Measurements from ENCODE around the gene SOX5.
"Not testable (repeated sequence)": the region's sequence is repeated elsewhere in the genome, so short reads cannot be mapped to it uniquely, and the experiment has no call there.

SOX5 gene

DNA sequence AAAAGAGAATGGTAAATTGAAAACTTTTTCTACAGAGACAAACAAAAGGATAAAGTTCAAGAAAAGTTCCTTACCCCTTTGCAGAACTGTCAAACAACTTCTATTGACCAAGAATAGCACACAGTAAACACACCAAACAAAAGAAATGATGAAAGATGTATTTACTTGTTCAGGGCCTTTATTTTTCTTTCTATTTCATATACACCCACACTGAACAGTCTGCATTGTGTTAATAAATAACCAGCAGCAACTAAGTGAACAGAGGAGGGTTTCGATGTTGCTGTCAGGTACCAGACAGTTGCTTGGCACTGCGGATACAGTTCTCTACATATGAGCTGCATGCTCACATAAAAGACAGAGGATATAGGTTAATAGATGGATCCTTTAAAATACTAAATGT lies 122.1 kb downstream of the SOX5 start:
- DNase-seq: no peak

DNA sequence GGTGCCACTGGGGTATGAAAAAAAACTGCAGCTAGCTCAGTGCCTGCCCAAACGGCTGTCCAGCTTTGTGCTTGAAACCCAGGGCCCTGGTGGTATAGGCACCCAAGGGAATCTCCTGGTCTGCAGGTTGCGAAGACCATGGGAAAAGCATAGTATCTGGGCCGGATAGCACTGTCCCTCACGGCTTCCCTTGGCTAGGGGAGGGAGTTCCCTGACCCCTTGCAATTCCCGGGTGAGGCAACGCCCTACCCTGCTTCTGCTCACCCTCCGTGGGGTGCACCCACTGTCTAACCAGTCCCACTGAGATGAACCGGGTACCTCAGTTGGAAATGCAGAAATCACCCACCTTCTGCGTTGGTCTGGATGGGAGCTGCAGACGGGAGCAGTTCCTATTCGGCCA lies 124.3 kb downstream of the SOX5 start:
- DNase-seq: not testable (repeated sequence)

DNA sequence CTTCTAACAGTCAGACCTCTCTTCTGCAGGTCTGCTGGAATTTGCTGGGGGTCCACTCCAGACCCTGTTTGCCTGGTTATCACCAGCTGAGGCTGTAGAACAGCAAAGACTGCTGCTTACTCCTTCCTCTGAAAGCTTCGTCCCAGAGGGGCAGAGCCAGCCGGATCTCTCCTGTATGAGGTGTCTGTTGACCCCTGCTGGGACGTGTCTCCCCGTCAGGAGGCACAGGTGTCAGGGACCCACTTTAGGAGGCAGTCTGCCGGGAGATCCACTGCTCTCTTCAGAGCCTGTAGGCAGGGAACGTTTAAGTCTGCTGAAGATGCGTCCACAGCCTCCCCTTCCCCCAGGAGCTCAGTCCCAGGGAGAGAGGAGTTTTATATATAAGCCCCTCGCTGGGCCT lies 125.1 kb downstream of the SOX5 start:
- DNase-seq: no peak

DNA sequence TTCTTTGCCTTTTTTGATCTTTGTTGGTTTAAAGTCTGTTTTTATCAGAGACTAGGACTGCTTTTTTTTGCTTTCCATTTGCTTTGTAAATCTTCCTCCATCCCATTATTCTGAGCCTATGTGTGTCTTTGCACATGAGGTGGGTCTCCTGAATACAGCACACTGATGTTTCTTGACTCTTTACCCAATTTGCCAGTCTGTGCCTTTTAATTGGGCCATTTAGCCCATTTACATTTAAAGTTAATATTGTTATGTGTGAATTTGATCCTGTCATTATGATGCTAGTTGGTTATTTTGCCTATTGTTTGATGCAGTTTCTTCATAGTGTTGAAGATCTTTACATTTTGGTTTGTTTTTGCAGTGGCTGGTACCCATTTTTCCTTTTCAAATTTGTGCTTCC lies 126.6 kb downstream of the SOX5 start:
- DNase-seq: not testable (repeated sequence)

DNA sequence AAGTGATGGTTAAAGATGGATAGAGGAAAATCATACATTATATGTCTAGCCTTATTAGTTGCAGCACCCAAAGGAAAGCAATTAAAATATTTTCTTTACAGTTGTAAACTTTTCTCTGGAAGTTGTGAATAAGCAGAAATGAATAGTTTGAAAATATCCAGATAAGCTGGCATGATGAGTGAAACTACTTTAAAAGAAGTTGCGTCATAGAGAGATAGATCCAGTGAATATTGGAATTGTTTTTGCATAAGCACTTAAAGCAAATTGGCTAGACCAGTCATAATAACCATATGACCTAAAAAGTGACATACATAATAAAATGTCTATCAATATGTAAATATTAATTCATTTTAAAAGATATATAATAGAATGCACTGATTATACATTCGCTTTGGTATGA lies 132.1 kb downstream of the SOX5 start:
- no peak for DNase-seq

DNA sequence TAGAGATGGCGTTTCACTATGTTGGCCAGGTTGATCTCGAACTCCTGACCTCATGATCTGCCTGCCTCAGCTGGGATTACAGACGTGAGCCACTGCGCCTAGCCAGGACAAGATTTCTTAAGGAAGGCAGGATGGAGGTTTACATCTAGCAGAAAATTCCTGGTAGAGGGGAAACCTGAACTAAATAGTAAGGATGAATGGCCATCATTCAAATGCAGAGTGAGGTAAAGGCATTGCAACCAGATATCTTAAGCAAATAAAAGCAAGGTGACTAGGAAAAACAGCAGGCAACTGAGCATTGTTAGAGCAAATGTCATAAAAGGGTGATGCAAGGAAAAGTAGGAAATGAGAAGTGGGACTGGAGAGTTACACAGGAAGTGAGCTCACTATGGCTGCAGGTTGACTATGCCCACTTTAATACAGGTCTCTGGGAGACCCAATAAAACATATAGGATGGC lies 133.0 kb downstream of the SOX5 start:
- DNase-seq: no peak

DNA sequence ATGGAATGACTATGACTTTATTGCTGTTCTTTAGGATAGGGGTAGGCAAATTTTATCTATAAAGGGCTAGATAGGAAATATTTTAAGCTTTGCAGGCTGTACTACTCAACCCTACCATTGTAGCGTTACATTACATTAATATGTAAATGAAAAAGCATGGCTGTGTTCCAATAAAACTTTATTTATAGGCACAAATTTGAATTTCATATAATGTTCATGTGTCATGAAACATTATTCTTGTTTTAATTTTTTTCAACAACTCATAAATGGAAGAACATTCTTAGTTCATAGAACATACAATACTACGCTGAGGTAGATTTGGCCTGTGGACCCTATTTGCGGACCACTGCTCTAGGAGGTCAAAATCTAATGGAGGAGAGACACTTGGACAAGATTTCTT lies 133.7 kb downstream of the SOX5 start:
- no peak for DNase-seq

DNA sequence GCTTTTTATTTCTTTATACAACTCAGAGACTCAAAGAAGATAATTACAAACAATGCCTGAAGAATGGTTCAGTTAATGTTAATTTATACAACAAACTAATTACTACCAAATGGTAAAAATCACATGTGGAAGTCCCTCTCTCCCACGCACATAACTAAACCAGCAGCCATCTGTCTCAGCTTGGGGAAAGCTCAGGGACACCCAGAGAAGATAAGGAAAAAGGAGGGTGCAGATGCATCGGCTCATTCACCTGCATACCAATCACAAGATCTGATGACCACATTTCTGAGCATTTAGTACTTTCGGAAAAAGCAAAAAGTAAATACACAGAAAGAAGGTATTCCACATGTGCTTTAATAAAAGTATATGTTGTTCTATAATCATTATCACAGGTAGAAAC lies 136.3 kb downstream of the SOX5 start:
- no peak for DNase-seq

DNA sequence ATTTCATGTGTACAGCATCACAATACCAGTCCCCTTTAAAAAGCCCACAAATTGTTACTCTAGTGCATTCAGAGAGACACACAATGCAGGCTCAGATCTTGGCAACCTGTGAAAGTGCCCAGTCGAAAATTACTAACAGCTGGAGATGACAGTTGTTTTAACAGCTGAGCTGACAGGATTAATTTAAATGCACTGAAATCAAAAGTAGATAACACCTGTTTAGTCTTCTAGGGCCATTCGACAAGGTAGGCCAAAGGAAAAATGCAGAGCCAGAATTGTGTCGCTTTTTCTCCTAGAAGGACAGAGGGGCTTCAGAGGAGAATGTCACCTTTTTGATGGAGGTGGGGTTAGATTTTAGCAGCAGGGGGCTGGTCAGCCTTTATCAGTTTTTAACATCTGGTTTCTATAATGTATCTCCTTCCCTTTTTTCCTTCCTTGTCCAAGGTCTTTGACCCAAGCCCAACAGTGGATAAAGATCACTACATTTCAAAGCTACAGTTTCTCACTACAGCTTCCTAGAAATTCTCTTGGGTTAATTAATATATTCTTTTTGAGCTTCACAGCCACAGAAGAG lies 139.1 kb downstream of the SOX5 start:
- no peak for DNase-seq

DNA sequence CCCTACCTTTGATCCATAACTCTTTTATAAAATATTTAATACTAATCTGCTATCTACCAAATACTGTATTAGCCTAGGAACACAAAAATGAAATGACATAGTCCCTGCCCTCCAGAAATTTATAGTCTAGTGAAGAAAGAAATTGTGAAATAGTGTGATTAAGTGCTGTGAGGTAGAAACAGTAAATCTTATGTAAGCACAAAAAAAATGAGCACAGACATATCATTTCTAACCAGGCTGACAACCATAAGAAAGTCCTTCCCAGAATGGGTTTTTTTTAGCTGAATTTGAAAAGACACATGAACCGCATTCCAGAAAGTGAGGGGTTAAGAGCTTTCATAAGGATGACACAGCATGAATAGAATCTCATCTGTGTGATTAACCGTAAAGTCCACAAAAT lies 145.9 kb downstream of the SOX5 start:
- DNase-seq: no peak

DNA sequence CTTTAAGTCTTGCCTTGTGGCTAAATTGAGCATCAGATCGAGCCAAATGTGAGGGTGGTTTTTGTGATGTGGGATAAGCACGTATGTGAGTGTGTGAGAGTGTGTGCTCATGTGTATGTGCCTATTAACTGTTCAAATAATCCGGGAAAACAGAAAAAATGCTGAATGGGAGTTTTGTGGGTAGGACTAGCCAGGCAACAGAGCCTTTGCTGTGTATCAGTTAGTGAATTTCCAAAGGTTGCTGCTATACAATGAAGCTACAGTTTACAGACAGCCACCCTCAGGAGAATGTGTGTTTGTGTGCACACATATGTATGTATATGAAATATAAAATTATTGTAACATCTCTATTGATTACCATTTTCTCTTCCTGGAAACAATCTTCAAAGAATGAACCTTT lies 154.0 kb downstream of the SOX5 start:
- no peak for DNase-seq

DNA sequence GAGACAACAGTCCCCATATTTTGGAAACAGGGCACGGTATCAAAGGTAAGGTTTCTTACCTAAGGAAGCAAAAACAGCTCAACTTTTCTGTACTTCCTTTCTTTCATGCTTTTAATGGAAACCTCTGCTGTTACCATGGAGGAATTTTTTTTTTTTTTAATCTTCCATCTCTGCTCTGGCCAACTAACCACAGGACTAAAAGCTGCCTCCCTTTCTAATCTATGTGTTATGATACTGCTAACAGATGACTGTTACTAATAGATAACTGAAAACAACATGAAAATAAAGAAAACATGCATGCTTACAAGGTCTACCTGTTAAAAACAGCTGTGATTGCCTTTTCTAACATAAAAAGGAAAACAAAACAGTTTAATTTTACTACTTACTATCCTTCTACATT lies 168.4 kb downstream of the SOX5 start:
- DNase-seq: no peak

DNA sequence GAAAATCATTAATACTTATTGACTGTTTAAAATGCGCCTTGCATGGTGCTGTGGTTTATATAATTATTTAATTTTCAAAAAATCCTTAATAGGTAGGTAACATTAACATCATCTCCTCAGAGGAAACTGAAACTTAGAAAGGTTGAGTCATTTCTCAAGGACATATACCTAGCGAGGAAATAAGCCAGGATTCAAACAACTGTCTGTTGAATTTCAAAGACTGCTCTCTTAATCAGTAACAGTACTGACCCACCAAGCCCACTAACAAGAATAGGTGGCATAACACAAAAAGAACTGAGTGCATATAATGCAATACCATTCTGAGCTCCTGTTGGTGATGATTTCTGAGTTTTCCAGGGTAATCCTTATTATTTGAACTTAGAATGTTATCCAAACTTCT lies 174.3 kb downstream of the SOX5 start:
- no peak for DNase-seq

DNA sequence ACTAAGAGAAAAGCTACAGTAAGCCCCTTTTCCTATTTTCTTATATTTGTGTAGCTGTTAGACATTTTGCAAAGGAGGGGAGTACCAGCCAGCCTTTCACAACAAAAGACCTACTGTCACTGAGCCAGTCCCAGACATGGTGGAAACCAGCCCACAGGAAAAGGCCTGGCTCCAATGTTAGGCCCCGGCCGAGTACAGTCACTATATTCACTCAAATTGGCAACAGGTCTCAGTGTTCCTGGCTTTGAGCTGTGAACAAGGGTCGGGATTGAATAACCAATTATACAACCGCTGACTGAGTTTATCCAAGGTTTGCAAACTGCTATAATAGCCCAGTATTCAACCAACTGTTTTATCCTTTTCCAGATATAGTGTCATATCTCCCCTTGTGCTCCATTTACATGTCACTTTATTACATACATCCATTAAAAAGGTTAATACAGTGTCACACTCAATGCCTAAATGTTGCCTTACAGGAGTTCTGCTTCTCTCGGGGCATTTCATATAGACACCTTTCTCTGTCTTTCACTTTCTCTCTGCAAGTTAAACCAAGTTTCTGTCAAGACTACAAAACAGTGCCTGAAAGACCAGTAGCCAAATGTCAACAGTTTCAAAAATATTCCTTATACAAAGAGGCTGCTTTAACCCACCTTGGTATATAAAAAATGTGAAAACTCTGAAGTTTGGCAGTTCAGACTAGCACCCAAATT lies 178.1 kb downstream of the SOX5 start:
- DNase-seq: no peak

DNA sequence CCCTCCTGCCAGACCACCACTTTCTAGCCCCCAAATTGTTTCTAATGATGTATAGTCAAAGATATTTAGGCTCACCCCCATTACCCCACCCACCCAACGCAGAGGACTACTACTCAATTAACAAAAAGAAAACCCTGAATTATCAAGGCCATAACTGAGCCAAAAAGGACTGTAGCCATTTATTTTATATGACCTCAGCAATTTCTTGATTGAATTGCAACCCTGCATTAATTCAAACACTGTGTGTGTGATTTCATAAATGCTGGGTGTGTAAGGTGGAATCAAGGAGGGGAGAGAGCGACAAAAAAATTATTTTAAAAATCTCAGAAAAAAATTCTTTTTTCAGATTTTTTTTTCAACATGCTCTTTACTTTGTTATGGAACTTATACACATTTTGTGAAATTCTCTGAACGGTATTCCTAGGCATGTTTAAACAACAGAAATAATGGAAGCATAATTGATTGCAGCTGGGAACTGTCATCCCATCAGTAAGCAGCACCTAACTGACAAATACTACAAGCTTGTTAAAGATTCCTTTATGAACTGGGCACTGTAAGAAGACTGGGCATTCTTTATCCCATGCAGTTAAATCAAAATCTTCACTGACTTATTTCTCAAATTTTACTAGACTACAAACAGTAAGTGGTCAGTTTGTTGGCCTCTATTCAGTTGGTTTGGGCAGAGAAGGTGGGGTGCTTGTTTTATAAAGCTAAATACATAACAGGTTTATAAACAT lies 179.1 kb downstream of the SOX5 start:
- no peak for DNase-seq

DNA sequence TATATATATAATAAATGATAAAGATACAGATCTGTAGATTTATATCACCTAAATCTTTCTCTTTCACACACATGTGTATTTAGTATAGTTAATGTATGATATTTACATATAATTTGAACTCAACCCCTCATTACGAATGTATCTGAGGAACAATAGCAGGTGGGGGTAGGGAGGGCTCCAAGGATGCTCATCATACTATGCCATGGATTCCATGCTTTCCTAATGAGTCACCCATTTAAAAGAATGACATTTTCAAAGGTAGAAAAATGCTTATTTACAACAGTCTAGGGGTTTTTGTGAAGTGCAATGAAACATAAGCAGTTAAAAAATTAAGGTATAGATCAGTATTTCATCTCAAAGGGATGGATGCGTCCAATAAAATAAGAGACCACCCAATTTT lies 181.6 kb downstream of the SOX5 start:
- DNase-seq: no peak

DNA sequence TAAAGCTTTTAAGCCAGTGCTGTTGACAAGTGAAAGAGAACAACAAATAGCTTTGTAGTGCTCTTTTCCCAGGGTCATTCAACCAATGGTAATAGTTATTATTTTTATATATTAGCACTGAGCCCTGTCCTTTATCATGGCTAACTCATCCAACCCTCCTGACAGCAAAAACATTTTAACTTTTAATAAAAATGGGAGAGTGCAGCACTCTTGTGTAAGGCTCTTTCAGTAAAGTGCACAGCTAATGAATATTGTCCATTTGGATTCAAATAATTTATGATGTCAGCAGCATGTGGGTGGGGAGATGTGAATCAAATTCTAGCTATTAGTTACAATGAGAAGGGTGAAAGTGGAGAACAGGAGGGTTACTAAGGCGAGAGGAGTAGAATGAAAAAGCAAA lies 185.7 kb downstream of the SOX5 start:
- DNase-seq: no peak

DNA sequence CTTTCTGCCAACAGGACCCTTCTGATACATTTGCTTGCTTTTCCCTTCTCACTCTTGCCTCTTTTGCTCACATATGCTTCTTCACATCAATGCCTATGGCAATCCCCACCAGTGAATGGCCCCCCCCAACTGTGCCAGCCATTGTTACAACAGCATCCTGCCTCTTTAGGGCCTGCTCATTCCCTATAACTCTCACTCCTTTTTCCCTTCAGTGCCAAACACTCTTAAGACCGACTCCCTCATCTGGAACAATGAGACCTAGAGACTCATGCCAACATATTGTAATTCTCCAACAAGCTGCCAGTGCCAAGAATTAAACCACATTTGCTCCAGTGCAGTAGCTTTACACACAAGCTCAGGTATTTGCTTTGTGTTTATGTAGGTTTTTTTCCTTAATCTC lies 189.0 kb downstream of the SOX5 start:
- DNase-seq: no peak

DNA sequence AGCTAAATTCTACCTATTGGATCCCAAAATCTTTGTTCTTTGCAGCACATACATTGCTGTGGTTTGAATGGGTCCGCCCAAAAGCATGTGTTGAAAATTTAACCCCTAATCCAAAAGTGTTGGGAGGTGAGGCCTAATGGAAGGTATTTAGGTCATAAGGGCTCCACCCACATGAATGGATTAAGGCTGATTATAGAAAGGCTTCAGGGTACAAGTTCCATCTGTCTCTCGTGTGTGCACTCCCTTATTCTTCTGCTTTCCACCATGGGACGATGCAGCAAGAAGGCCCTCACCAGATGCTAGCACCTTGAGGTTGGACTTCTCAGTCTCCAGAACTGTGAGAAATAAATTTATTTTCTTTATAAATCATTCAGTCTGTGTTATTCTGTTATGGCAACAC lies 190.9 kb downstream of the SOX5 start:
- no peak for DNase-seq

DNA sequence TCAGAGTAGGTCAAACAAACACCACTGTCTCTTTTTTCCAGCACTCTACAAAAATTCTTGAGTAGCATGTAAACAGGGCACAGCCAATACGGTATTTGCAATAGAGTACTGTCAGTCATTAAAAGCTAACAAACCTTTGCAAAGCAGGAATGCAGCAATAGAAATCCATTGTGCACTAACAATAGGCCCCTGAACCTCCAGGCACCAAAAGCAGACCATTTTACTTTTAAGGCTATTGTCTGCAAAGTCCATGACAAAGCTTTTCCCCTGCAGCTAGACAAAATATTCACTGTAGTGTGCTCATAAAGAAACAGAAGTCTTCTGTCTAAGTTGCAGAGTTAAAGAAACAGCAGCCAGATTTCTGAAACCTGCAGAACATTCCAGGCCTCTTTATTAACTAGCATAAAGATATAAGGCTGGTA lies 191.9 kb downstream of the SOX5 start:
- DNase-seq: no peak

DNA sequence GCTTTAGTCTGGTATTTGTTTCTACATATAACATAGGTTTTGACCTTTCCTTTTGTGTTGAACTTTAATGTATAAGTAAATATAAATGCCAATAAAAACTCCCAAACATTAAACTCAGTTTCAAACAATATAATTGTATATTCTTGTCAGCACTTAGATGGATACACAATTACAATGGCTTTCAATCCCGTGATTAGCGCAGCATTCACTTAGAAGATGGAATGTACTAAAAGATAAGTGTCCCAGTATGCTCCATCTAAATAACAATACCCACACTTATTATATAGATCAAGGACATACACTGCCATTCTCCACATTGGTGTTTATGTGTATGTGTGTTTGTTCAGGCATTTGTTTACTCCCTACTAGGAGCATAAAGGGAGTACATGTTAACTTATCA lies 193.1 kb downstream of the SOX5 start:
- DNase-seq: no peak

DNA sequence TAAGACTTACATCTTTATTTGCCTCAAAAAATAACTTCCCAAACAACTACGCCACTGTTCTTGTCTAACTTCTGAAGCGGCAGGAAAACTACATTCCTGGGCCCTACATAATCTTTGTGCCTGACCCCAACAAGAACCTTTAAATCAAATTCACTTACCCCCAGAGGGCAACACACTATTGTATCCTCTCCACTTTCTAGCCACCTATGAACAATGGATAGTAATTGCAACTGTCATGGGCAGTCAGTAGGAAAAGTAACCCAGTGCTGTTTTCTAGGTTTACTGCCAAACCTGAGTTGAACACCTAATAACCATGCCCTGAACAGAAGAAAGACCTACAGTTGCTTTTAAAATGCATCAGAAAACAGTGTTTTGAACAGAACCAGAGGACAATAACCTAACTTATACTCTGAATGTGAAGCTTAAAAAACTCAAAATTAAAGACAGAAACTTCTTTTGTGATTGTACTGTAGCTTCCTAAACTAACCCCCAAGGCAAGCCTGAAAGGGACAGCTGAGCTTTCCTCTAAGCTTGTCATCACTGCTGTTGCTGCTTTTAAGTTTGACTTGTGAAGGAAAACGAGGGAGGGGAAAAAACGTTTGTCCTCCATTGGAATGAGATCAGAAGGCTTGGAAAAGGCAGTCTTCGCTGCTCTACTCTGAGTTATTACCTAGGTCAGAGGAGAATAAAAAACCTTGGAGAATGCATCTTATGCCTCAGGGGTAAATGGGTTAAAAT lies 195.7 kb downstream of the SOX5 start:
- DNase-seq: no peak

DNA sequence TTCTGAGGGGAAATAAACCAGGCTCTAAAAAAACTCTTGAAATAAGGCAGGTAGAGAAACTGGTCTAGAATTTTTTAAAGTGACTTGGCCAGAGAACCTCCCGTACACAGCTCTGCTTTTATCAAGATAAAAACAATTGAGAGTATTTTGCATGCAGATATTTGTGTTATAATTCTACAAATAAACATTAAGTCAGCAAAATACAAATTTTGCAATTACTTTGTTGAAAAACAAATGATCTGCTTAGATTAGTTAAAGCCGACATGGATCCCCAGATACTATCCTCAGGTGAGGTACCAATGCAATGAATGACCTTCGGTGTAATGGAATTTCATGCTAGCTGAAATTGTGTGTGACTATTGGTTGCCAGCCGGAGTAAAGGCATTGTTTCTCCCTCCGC lies 197.2 kb downstream of the SOX5 start:
- DNase-seq: no peak

DNA sequence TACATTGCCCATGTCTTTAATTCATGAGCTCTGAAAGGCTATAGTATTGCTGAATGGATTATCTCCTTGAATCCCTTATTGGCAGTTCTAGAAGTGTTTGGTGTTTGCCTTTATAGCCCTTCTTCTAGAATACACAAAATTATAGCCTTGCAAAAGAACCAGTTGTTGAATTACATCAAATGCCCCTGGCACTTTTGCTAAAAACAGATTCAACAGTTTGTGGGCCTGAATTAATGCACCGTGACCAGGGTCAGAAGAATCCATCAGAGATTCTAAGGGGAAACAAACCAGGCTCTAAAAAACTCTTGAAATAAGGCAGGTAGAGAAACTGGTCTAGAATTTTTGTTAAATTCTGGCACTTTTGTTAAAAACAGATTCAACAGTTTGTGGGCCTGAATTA lies 197.8 kb downstream of the SOX5 start:
- no peak for DNase-seq

All from GF-D8 (cell line).